Measurements from ENCODE around the gene NEK10. TPM values are rescaled to one million over a fixed set of nuclear protein-coding genes. Genes with fewer than 3 reads are reported as not detected.

NEK10 gene
- total RNA-seq, 1 experiment from 2014 or later, result 1.7 TPM

- Mint-ChIP-seq H3K27ac (ENCODE audit: unreplicated experiment) (no peak overlapping the region), H3K9me3 (ENCODE audit: low read depth, unreplicated experiment) (no peaks in the 10 kb centered on the region), H3K36me3 (ENCODE audit: insufficient read depth, unreplicated experiment) (no peaks in the 10 kb centered on the region), H3K4me1 (ENCODE audit: low read depth, unreplicated experiment) (no peaks in the 10 kb centered on the region), H3K27me3 (ENCODE audit: unreplicated experiment) (no peaks in the 10 kb centered on the region), H3K4me3 (ENCODE audit: low read depth, unreplicated experiment) (no peak overlapping the region)
- BruUV-seq (replicated peaks), result no TSS peak
- intact Hi-C loops (cut with micrococcal nuclease; ENCODE audit: unreplicated experiment), result no loop called here
- DNase-seq, result no peak
- CTCF ChIA-PET, result no interaction called here
- TF ChIP-seq CTCF (IDR thresholded peaks at IDR 0.05; ENCODE audit: unreplicated experiment), result no peak
These were observed 289.5 kb downstream of the NEK10 start for GRCh38 chr3:27079427-27080257.

DNA sequence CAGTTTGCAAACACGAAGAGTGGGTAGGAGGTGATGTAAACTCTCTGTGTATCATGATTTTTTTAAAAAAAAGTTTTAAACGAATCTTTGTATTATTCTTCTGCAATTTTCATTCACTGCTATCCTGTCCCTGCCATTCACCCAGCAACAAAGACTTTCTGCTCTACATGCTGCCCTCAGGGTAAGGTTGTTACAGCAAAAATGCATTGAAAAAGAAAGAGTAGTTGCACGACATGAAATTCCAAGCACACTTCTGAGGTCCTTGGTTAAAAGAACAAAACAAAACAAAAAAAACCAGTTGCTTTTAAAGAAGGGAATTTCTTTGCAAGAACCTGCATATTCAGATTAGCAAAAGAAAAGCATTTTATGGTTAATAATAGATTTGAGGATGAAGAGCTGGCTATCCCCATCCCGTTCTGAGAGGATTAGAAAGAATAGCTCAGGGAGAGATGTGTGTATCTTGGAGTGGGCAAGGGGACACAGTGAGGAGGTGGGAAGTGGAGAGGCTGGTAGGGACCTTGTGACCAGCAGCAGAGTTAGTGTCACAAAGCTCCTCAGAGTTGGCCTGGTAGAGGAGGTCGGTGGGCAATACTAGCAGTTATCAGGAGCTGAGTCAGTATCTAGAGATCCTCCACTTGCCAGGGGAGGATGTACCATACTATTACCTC lies 290.8 kb downstream of the NEK10 start:
- Mint-ChIP-seq H3K27ac (ENCODE audit: unreplicated experiment) (no peak overlapping the region), H3K27me3 (ENCODE audit: unreplicated experiment) (no peaks in the 10 kb centered on the region), H3K9me3 (ENCODE audit: low read depth, unreplicated experiment) (no peaks in the 10 kb centered on the region), H3K4me3 (ENCODE audit: low read depth, unreplicated experiment) (no peak overlapping the region), H3K4me1 (ENCODE audit: low read depth, unreplicated experiment) (no peaks in the 10 kb centered on the region), H3K36me3 (ENCODE audit: insufficient read depth, unreplicated experiment) (no peaks in the 10 kb centered on the region)
- intact Hi-C loops (cut with micrococcal nuclease; ENCODE audit: unreplicated experiment), result no loop called here
- no peak for DNase-seq
- TF ChIP-seq CTCF (IDR thresholded peaks at IDR 0.05; ENCODE audit: unreplicated experiment), result no peak
- no TSS peak for BruUV-seq (replicated peaks)
- CTCF ChIA-PET, result no interaction called here

DNA sequence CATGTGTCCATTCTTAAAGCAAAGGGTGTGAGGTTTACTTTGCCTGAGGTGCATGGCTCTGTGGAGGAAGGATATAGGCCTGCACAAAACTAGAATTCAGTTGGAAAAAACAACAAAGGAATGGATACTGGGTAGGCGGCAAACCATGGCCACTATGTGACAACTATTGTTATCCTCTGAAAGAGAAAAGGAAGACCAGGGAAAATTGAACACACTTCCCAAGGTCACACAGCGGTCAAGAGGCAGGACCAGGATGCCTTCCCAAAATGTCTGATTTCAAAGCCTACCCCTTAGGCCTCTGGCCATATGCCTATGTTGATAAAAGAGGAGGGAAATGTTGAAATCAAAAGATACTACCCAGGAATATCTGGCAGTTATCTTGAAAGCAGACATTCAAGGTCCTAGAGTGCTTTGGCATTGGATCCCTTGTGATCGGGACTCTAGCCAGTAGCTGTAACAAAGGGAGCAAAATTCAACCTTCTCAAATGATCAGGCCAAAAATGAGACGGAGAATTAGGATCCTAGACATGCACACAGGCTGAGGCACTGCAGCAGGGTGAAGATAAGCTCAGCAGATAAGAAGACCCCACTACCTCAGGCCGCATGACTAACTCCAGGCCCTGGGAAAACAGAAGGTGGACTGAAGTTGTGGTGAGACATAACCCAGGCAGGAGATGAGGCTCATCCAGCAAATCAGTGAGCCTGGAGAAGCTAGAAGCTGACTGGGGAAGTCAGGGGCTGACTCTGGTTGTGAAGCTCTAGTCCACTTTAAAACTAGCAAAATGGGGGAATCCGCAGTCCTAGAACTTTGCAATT lies 292.2 kb downstream of the NEK10 start:
- Mint-ChIP-seq H3K36me3 (ENCODE audit: insufficient read depth, unreplicated experiment) (no peaks in the 10 kb centered on the region), H3K27me3 (ENCODE audit: unreplicated experiment) (no peaks in the 10 kb centered on the region), H3K9me3 (ENCODE audit: low read depth, unreplicated experiment) (no peaks in the 10 kb centered on the region), H3K27ac (ENCODE audit: unreplicated experiment) (no peak overlapping the region), H3K4me1 (ENCODE audit: low read depth, unreplicated experiment) (no peaks in the 10 kb centered on the region), H3K4me3 (ENCODE audit: low read depth, unreplicated experiment) (no peak overlapping the region)
- no peak for DNase-seq
- TF ChIP-seq CTCF (IDR thresholded peaks at IDR 0.05; ENCODE audit: unreplicated experiment), result no peak
- CTCF ChIA-PET, result no interaction called here
- BruUV-seq (replicated peaks), result no TSS peak
- intact Hi-C loops (cut with micrococcal nuclease; ENCODE audit: unreplicated experiment), result no loop called here

DNA sequence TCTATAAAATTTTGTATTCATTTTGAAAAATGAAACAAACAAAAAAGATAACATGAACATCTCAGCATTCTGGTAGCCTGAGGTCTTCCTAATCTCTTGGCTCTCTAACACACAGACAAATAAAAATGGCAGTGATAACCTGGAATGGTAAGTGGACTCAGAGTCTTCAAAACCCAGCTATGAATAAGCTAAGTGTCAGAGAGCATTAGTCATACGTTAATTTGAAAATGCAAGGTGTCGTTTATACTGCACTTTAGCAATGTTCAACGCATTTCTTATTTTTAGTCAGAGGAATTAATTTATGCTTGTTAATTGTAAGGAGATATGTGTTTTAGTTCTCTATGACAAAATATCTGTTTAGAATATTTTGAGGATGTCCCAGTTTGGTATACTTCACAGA lies 294.3 kb downstream of the NEK10 start:
- no TSS peak for BruUV-seq (replicated peaks)
- no peaks in the 10 kb centered on the region for H3K27me3 Mint-ChIP-seq (ENCODE audit: unreplicated experiment)

More for the DNA sequence above, 294.3 kb downstream of the NEK10 start:
- no peak for DNase-seq
- Mint-ChIP-seq H3K9me3 (ENCODE audit: low read depth, unreplicated experiment) (peaks cover 4% of the 10 kb centered on the region), H3K36me3 (ENCODE audit: insufficient read depth, unreplicated experiment) (no peaks in the 10 kb centered on the region), H3K27ac (ENCODE audit: unreplicated experiment) (no peak overlapping the region), H3K4me3 (ENCODE audit: low read depth, unreplicated experiment) (no peak overlapping the region), H3K4me1 (ENCODE audit: low read depth, unreplicated experiment) (no peaks in the 10 kb centered on the region)
- CTCF ChIA-PET, result no interaction called here
- intact Hi-C loops (cut with micrococcal nuclease; ENCODE audit: unreplicated experiment), result no loop called here
- no peak for TF ChIP-seq CTCF (IDR thresholded peaks at IDR 0.05; ENCODE audit: unreplicated experiment)
